ENCODE results near the gene ARG1.
"Not testable (repeated sequence)": the region's sequence is repeated elsewhere in the genome, so short reads cannot be mapped to it uniquely, and the experiment has no call there.

DNA sequence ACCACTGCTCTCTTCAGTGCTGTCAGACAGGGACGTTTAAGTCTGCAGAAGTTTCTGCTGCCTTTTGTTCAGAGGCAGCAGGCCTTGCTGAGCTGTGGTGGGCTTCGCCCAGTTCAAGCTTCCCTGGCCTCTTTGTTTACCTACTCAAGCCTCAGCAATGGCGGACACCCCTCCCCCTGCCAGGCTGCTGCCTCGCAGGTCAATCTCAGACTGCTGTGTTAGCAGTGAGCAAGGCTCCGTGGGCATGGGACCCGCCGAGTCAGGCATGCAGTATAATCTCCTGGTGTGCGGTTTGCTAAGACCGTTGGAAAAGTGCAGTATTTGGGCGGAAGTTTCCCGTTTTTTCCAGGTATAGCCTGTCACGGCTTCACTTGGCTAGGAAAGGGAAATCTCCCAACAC, 41.3 kb upstream of the ARG1 start:
- TF ChIP-seq, protein P1, sequence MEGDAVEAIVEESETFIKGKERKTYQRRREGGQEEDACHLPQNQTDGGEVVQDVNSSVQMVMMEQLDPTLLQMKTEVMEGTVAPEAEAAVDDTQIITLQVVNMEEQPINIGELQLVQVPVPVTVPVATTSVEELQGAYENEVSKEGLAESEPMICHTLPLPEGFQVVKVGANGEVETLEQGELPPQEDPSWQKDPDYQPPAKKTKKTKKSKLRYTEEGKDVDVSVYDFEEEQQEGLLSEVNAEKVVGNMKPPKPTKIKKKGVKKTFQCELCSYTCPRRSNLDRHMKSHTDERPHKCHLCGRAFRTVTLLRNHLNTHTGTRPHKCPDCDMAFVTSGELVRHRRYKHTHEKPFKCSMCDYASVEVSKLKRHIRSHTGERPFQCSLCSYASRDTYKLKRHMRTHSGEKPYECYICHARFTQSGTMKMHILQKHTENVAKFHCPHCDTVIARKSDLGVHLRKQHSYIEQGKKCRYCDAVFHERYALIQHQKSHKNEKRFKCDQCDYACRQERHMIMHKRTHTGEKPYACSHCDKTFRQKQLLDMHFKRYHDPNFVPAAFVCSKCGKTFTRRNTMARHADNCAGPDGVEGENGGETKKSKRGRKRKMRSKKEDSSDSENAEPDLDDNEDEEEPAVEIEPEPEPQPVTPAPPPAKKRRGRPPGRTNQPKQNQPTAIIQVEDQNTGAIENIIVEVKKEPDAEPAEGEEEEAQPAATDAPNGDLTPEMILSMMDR (IDR thresholded peaks at IDR 0.05): not testable (repeated sequence)
- not testable (repeated sequence) for TF ChIP-seq POLR2AphosphoS5, POLR2A, EP300 (IDR thresholded peaks at IDR 0.05)
